ENCODE results near the gene GNB1L. TPM values are rescaled to one million over a fixed set of nuclear protein-coding genes. Genes with fewer than 3 reads are reported as not detected.

The GNB1L gene
- total RNA-seq, 1 donor from 2014 or later = 11.1 TPM

- no peak for DNase-seq (ENCODE audit: low read depth, low spot score)
Measured at GRCh38 chr22:19751497-19752245, 103.0 kb downstream of the GNB1L start.

- no peak for DNase-seq (ENCODE audit: low read depth, low spot score)
Measured at GRCh38 chr22:19750507-19751490, 103.9 kb downstream of the GNB1L start.

DNA sequence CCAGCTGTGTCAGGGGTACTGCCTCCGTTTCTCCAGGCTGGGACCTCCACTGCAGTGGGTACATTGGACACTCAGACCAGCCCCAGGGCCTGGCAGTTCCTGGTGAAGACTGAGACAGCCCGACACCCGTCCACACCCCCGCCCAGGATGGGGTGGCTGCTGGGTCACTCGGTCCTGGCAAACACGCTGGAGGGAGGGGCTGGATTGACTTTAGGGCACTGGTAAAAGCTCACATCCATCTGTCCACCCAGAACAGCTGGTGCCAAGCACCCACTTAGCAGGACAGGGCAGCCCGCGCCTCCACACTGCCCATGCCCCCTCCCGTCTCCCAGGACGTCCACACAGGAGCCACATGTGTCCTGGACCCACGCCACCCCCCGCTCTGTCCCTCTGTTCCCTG is 104.8 kb downstream of the GNB1L start:
- DNase-seq (ENCODE audit: low read depth, low spot score) = no peak

- no peak for DNase-seq (ENCODE audit: low read depth, low spot score)
Measured at GRCh38 chr22:19748991-19749664, 105.5 kb downstream of the GNB1L start.

GRCh38 chr22:19748139-19748538 is 106.5 kb downstream of the GNB1L start:
- no peak for DNase-seq (ENCODE audit: low read depth, low spot score)

DNA sequence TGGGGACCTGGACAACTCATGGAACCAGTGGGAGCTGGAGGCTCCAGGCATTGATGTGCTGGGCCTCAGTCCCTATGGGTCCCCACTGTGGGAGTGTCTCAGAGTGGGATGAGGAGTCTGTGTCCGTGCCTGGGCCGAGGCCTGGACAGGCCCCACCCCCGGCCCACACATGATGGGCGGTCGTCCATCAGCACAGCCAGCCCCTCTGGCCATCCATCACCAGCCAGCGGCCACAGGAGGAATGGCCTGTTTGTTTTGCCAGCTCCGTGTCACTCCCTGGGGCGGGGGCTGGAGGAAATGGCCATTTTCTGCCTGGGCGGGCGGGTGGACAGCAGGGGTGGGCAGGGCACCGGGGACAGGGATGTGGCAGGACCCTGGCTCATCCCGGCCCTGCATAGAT is 107.1 kb downstream of the GNB1L start:
- DNase-seq (ENCODE audit: low read depth, low spot score) = no peak

GRCh38 chr22:19746726-19747125 is 107.9 kb downstream of the GNB1L start:
- no peak for DNase-seq (ENCODE audit: low read depth, low spot score)

DNA sequence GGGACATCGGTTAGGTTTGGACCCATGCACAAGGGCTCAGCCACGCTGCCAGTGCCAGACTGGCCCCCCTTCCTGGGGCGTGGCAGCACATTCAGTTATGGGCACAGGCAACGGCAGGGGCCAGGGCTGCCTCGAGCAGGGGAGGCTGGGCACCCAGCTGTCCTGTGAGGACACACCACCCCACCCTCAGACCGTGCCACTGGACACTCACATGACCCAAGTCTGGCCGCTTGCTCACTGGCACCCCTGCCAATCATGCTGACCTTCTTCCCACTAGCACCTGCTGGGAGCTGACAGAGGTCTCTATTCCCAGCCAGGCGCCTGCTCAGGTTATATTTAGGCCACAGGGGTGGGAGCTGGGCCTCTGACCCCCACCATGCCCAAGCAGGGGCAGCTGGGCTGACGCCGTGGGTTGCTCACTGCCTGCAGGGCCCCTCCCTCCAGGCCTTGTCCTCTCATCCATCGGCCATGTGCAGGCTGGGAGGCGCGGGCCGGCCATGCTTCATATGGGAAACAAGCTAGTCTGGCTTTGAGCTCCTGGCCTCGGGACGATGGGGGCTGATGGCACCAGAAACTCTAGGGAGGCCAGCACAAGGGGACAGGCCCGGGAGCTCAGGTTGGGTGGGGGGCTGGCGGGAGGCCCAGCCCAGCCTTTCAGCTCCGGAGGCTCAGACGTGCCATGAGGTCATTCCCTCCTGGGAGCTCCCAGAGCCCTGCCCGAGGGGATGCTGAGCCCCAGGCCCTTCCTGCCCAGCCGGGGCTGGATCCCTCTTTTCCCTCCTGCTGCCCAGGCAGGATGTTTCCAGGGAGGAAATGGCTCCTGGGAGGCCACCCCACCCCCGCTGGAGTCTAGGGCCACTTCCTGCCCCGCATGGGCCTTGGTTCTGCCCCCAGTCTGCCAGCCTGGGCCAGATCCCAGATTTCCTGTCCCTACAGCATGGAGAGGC is 109.2 kb downstream of the GNB1L start:
- DNase-seq (ENCODE audit: low read depth, low spot score) = no peak

GRCh38 chr22:19744350-19745006 is 110.2 kb downstream of the GNB1L start:
- DNase-seq (ENCODE audit: low read depth, low spot score) = no peak

GRCh38 chr22:19743651-19744050 is 111.0 kb downstream of the GNB1L start:
- DNase-seq (ENCODE audit: low read depth, low spot score) = no peak

- no peak for DNase-seq (ENCODE audit: low read depth, low spot score)
Measured at GRCh38 chr22:19743081-19743480, 111.6 kb downstream of the GNB1L start.

DNA sequence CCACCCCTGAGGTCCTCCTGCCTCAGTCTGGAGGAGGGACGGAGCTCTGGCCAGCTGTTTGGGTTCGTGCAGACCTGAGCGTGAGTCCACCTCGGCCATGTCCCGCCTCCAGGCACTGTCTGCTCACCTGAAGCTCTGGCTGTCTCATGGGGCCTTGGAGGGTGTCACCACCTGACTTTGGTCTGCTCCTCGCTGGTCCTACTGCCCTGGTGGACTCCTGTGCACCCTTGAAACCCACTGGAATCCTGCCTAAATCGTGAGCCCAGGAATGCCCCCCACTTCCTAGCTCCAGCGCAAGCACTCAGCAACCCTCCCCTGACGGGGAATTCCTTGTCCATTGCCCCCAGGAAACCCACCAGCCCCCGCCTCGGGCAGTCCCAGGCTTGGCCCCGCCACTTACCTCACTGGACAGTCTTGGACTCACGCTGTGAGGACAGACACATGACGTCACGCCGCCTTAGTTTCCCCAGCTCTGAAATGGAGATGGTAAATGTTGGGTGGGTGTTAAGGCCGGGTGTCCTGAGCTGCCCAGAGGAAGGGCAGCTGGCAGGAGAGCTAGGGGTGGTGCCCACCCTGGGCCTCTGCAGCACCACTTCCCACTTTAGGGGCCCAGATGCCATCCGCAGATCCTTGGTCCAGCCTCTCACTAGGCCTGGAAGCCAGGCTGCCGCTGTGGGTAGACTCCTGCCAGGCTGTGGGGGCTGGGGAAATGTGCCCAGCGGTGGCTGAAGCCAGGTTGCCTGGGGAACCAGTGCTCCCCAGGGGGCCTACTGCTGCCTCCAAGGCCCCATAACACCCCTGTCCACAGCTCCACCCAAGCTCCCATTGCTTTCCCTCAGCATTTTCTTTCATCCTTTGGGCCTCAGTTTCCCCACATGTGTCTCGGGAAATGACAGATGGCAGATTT is 112.3 kb downstream of the GNB1L start:
- DNase-seq (ENCODE audit: low read depth, low spot score) = no peak

DNA sequence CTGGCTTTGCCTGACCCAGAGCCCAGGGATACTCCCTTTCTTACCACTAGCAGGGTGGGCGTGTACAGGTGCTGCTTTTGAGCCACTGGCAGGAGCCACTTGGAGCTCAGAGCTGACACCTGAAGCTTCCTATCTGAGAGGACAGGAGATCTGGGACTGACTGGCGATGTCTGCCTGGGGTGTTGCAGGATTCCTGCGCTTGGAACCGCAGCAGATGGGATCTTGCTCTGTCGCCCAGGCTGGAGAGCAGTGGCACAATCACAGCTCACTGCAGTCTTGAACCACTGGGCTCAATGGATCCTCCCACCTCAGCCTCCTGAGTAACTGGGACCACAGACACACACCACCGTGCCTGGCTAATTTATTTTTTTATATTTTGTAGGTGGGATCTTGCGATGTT is 113.6 kb downstream of the GNB1L start:
- DNase-seq (ENCODE audit: low read depth, low spot score) = no peak

GRCh38 chr22:19740586-19740985 is 114.1 kb downstream of the GNB1L start:
- DNase-seq (ENCODE audit: low read depth, low spot score) = no peak

DNA sequence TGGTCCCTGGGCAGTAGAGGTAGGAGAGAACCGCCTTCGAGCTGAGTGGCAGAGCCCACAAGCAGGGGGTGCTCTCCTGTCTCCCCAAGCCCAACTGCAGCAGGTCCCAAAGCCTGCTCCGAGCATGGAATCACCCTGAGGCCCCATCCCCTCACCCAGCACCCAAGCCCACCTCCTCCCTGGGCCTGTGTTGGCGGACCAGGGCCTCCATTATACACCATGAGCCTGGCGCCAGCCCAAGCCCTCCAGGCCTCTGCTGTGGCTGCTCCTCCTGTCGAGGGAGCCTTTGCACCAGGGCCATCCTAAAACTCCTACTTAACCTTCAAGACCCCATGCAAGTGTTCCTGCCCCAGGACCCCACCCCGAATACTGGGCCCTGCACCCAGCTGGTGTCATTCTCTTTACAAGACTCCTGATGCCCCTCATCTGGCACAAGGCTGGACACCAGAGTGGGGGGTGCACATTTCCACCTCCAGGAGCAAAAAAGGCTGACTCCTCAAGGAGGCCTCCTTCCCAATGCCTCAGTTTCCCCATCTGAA is 114.7 kb downstream of the GNB1L start:
- no peak for DNase-seq (ENCODE audit: low read depth, low spot score)

DNA sequence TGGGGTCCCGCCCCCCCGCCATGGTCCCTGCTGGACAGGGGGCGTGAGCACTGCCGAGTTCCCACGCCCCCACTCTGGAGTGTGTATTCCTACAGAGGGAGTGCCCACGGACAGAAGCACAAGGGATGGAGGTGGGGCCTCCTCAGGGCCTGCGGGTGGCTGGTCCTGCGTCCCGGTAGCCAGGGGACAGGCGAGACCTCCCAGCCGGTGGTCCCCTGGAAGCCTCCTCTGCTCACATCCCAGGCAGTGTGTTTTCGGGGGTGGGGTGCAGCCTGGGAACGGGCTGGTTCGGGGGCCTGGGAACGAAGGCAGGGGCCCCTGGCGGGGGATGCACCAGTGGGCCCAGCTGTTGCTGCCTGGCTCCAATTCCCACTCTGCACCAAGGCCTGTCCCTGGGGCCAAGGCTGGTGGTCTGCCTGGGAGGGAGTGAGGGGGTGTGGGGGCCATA is 115.2 kb downstream of the GNB1L start:
- no peak for DNase-seq (ENCODE audit: low read depth, low spot score)

- no peak for DNase-seq (ENCODE audit: low read depth, low spot score)
Measured at GRCh38 chr22:19738664-19739447, 115.8 kb downstream of the GNB1L start.
